Astrocyte (in vitro differentiated cells and primary cell): Measurements from ENCODE around the gene MRPL20.

Experiments used
- EZH2 ChIP-seq: IDR thresholded peaks from 2 replicates; pipeline ENCODE4 v1.6.1; 2012; ENCODE audit warnings: mild to moderate bottlenecking, low read length, inconsistent platforms; ENCODE audit not compliant: insufficient read depth
- TF ChIP-seq, protein P1 (sequence below): IDR thresholded peaks from 2 replicates; pipeline ENCODE4 v1.5.1; 2011; ENCODE audit warnings: low read depth, mild to moderate bottlenecking, inconsistent platforms, low read length, moderate library complexity; ENCODE audit not compliant: insufficient read depth

- TF ChIP-seq, protein P1, sequence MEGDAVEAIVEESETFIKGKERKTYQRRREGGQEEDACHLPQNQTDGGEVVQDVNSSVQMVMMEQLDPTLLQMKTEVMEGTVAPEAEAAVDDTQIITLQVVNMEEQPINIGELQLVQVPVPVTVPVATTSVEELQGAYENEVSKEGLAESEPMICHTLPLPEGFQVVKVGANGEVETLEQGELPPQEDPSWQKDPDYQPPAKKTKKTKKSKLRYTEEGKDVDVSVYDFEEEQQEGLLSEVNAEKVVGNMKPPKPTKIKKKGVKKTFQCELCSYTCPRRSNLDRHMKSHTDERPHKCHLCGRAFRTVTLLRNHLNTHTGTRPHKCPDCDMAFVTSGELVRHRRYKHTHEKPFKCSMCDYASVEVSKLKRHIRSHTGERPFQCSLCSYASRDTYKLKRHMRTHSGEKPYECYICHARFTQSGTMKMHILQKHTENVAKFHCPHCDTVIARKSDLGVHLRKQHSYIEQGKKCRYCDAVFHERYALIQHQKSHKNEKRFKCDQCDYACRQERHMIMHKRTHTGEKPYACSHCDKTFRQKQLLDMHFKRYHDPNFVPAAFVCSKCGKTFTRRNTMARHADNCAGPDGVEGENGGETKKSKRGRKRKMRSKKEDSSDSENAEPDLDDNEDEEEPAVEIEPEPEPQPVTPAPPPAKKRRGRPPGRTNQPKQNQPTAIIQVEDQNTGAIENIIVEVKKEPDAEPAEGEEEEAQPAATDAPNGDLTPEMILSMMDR: no peak
- TF ChIP-seq EZH2: no peak
These were observed 27.2 kb upstream of the MRPL20 start for GRCh38 chr1:1434131-1434823.
